Measurements from ENCODE around the gene C6orf89.
"Not testable (repeated sequence)": the region's sequence is repeated elsewhere in the genome, so short reads cannot be mapped to it uniquely, and the experiment has no call there.

C6orf89 gene

GRCh38 chr6:36947570-36948351 is 62.0 kb downstream of the C6orf89 start:
- DNase-seq (ENCODE audit: low read depth in 3 of 3), result no peak

DNA sequence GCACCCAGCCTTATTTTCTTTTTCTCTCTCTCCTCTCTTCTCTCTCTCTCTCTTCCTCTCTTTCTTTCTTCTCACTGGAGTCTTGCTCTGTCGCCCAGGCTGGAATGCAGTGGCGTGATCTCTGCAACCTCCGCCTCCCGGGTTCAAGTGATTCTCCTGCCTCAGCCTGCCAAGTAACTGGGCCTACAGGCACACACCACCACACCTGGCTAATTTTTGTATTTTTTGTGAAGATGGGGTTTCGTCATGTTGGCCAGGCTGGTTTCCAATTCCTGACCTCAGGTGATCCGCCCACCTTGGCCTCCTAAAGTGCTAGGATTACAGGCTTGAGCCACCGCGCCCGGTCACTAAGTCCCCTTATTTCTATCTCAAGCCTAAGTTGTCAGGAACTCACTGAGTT is 63.3 kb downstream of the C6orf89 start:
- DNase-seq (ENCODE audit: low read depth in 3 of 3), result not testable (repeated sequence)

GRCh38 chr6:36949636-36950035 is 63.9 kb downstream of the C6orf89 start:
- no peak for DNase-seq (ENCODE audit: low read depth in 3 of 3)

DNA sequence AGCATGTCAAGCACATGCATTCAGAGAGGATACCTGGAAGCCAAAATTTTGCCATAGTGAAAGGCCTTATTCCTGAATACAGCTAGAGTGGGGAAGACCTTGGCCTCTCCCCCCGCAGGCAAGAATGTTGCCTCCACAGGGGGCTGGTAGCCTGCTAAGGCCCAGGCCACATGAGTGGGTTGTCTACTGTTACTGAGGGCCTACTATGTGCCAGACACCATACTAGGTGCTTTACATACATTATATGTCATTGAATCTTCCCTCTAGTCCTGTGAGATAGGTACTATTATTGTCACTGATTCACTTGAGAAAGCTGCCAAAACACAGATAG is 68.1 kb downstream of the C6orf89 start:
- no peak for DNase-seq (ENCODE audit: low read depth in 3 of 3)

- no peak for DNase-seq (ENCODE audit: low read depth in 3 of 3)
Observed at GRCh38 chr6:36954262-36954931, 68.6 kb downstream of the C6orf89 start, which contains the start of gene PI16. TSS of gene PI16 (plus strand) at chr6:36954738. CDS start at chr6:36954761, 23 bp downstream.

DNA sequence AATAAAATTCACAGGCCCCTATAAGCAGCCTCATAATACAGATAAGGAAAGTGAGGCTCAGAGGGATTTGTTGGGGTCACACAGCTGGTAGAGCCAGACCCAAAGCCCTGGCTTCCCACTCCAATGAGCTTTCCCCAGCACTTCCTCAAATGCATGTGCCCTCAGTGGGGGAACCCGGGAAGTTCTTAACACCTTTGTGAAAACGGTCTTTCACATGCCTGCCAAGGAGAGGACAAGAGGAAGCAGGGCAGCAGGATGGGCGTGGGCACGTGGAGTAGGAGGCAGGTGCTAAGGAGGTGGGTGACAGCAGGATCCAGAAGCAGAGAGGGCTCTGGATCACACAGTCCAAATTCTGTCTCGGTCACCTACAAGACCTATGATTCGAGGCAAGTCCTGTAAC is 69.4 kb downstream of the C6orf89 start:
- no peak for DNase-seq (ENCODE audit: low read depth in 3 of 3)

GRCh38 chr6:36955671-36956445 is 70.1 kb downstream of the C6orf89 start:
- no peak for DNase-seq (ENCODE audit: low read depth in 3 of 3)

GRCh38 chr6:36956446-36956820 is 70.7 kb downstream of the C6orf89 start:
- DNase-seq (ENCODE audit: low read depth in 3 of 3), result no peak

GRCh38 chr6:36957773-36958271 is 72.1 kb downstream of the C6orf89 start:
- no peak for DNase-seq (ENCODE audit: low read depth in 3 of 3)

- no peak for DNase-seq (ENCODE audit: low read depth in 3 of 3)
Observed at GRCh38 chr6:36958775-36959554, 73.2 kb downstream of the C6orf89 start.

DNA sequence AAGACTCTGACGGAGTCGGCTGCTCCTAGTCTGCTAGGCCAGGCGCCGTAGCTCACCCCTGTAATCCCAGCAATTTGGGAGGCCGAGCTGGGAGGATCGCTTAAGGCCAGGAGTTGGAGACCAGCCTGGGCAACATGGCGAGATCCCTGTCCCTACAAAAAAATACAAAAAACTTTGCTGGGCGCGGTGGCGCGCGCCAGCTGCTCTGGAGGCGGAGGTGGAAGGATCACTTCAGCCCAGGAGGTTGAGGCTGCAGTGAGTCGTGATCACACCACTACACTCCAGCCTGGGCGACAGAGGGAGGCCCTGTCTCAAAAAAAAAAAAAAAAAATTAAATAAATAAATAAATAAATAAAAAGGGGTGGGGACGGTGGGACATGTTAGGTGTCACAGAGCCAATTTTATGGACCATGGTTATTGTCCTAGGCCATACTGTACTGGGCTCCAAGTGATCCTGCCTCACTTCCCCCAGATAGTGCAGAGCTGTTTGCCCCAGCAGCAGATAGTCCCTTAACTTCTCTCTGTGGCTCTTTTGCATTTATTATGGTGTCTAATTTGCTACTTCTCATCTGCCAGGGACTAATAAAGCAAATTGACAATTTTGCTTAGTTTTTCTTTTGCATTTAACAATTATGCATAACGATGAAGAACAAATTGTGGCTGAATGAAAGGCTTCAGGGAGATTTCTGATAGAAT is 74.0 kb downstream of the C6orf89 start:
- no peak for DNase-seq (ENCODE audit: low read depth in 3 of 3)

GRCh38 chr6:36961441-36962435 is 76.0 kb downstream of the C6orf89 start:
- DNase-seq (ENCODE audit: low read depth in 3 of 3), result no peak

- peak; percentile 46 to 68 (median 50) for DNase-seq (ENCODE audit: low read depth in 3 of 3)
Observed at GRCh38 chr6:36962874-36963273, 77.1 kb downstream of the C6orf89 start.

DNA sequence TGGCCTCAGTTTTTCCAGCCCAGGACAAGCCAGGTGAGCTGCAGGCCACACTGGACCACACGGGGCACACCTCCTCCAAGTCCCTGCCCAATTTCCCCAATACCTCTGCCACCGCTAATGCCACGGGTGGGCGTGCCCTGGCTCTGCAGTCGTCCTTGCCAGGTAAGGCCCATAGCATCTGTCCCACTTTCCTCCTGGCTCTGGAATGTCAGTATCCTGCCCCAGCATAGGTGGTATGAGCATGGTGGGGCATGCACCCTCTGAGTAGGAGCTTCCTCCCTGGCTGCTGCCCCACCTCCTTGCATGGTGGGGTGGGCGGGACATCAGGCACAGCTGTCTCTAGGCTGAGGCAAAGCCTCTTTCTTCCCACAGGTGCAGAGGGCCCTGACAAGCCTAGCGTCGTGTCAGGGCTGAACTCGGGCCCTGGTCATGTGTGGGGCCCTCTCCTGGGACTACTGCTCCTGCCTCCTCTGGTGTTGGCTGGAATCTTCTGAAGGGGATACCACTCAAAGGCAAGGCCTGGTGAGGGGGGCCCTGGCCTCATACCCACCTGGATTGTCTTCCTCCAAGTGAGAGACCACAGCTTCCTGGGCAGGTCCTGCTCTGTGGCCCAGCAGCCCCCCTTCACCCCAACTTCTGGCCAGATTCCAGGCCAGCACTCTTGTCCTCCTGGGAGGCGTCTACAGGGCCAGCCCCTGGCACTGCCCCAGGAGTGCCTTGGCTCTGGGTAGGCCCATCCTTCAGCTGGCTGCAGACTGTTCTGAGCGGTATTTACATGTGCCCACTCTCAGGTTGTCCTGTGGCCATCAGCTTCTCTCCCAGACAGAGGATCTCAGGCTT is 77.9 kb downstream of the C6orf89 start:
- no peak for DNase-seq (ENCODE audit: low read depth in 3 of 3)

DNA sequence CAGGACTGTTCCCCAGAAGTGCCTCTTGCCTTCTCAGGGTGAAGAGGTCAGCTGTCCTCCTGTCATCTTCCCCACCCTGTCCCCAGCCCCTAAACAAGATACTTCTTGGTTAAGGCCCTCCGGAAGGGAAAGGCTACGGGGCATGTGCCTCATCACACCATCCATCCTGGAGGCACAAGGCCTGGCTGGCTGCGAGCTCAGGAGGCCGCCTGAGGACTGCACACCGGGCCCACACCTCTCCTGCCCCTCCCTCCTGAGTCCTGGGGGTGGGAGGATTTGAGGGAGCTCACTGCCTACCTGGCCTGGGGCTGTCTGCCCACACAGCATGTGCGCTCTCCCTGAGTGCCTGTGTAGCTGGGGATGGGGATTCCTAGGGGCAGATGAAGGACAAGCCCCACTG is 78.6 kb downstream of the C6orf89 start:
- no peak for DNase-seq (ENCODE audit: low read depth in 3 of 3)

DNA sequence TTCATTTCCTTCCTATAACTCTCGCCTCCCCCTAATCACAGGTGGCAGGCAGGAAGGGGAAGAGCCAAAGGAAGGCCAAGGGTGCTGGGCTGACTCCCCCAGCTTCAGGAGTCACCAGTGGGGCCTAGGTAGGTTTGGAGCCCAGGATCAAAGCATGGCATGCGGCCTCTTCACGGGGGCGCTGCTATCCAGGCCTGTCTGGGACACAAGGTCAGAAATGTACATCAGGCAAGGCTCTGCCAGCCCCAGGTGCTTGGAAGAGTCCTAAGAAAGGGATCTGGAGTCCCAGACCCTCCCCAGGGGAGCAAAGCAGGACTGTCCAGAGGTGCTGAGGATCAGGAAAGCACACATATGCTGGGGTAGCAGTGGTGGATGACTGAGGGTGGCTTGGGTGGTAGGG is 79.2 kb downstream of the C6orf89 start:
- no peak for DNase-seq (ENCODE audit: low read depth in 3 of 3)

- no peak for DNase-seq (ENCODE audit: low read depth in 3 of 3)
Observed at GRCh38 chr6:36967301-36967700, 81.5 kb downstream of the C6orf89 start.

DNA sequence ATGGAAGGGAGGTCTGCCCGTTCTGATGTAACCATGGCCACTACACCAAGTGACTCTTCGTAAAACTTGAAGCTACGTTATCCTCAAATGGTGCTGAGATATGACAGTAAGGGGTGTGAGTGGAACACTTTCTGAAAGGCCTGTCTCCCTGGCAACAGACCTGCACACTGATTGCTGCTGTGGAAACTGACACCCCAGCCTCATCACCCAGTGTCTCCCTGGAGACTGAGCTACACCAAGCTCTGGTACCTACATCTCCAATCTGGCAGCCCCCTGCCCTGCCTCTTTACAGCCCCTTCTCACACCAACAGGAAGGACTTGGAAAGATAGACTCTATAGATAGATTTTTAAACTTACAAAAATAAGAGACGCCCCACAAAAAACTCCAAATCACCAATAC is 82.0 kb downstream of the C6orf89 start:
- DNase-seq (ENCODE audit: low read depth in 3 of 3), result no peak
